ENCODE results near the gene KIF5A.
A peak's percentile ranks its signal among the peaks of the same experiment; 100 is the strongest.

KIF5A gene

DNA sequence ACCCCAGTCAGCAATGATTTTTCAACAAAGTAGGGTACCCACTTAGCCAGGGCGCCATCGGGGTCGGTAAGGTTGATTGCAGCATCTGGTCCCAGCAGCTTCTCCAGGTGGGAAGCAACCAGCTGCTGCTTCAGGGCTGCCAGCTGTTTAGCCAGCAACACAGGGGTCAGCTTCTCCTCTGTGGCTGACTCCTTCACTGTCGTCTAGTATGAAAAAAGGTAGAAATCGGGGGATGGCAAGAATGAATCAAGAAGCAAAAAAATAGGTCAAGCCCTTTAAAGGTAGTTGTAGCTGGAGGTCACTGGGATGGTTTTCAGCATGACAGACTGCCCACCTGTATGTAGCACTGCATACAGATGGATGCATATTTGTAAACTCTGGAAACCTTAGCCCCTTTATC, 15.6 kb upstream of the KIF5A start:
- FAIRE-seq (no peak), DNase-seq (ENCODE audit: insufficient read length, low spot score) (no peak)
- TF ChIP-seq POLR2AphosphoS5 (IDR thresholded peaks at IDR 0.05; ENCODE audit: low read depth, low read length) = no peak

DNA sequence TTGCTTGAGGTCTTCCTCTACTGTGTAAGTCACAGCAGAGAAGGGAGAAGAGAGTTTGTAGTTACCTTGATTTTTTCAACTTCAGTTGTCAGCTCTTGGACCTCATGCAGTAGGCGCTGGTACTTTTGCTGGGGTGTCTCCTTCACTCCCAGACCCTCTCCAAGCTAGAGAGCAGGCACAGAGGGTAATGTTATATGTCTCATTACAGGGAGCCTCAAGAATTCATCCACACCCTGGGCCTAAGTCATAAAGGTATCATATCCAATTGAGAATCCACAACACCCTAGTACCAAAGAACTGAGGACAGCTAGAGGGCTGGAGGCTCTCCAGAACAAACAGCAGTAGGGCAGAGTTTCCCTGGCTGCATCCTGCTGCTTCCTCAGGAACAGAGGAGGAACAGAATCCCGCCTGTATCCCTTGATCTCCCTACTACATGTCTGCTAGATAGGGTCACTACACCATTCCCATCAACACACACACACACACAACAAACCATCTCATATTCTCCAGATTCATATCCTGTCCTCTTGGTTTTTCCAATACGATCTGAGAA, 14.8 kb upstream of the KIF5A start:
- DNase-seq (ENCODE audit: insufficient read length, low spot score) (no peak), FAIRE-seq (no peak)
- TF ChIP-seq POLR2AphosphoS5 (IDR thresholded peaks at IDR 0.05; ENCODE audit: low read depth, low read length) = no peak
- TF ChIP-seq PAX5 (IDR thresholded peaks at IDR 0.05; ENCODE audit: insufficient read depth, low read length, severe bottlenecking) = no peak
- TF ChIP-seq POU2F2 (IDR thresholded peaks at IDR 0.05; ENCODE audit: low read depth, low read length) = no peak
- TF ChIP-seq TAF1 (IDR thresholded peaks at IDR 0.05; ENCODE audit: low read depth, low read length) = no peak
- TF ChIP-seq SPI1 (IDR thresholded peaks at IDR 0.05; ENCODE audit: low read depth, low read length) = no peak
- no peak for TF ChIP-seq POLR2A (IDR thresholded peaks at IDR 0.05; ENCODE audit: low read depth, low read length)

DNA sequence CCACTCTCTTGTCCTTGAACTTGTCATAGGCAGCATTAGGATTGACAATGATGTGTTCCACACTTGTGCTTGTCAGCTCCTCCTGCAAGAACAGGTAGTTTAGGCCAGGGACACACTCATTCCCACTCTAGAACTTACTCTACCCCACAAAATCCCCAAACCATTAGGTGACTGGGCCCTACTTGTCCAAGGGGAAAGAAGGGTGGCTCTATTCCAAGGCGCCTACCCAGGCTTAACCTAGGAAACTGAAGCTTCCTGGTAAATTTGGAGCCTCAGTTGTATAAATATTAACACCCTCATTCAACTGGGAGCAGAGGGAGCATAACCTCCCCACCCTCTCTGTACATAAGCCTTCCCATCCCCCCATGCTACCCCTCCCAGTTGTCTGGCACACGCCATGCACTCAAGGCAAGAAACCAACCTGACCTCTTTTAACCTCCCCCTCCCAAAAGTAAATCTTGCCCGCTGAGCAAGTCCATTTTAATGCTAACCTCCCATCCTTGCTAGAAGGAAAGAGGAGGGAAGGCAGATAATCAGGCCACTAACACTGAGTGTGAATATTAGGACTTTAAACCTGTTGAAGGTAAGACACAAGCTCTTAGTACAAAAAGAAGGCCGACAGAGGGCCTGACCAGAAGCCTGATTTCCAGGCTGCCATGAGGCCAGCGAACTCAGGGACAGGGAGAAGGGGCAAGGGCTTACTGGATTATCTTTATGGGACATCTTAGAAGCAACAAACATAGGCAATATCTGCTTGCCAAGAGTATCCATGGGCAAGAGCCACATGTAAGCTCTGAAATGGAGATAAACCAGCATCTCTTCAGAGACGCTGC, 13.9 kb upstream of the KIF5A start:
- no peak for TF ChIP-seq SPI1 (IDR thresholded peaks at IDR 0.05; ENCODE audit: low read depth, low read length)
- TF ChIP-seq TAF1 (IDR thresholded peaks at IDR 0.05; ENCODE audit: low read depth, low read length) = no peak
- TF ChIP-seq POU2F2 (IDR thresholded peaks at IDR 0.05; ENCODE audit: low read depth, low read length) = no peak
- no peak for TF ChIP-seq PAX5 (IDR thresholded peaks at IDR 0.05; ENCODE audit: insufficient read depth, low read length, severe bottlenecking)
- TF ChIP-seq POLR2AphosphoS5 (IDR thresholded peaks at IDR 0.05; ENCODE audit: low read depth, low read length) = no peak
- no peak for TF ChIP-seq POLR2A (IDR thresholded peaks at IDR 0.05; ENCODE audit: low read depth, low read length)
- FAIRE-seq = no peak
- DNase-seq (ENCODE audit: insufficient read length, low spot score) = no peak

DNA sequence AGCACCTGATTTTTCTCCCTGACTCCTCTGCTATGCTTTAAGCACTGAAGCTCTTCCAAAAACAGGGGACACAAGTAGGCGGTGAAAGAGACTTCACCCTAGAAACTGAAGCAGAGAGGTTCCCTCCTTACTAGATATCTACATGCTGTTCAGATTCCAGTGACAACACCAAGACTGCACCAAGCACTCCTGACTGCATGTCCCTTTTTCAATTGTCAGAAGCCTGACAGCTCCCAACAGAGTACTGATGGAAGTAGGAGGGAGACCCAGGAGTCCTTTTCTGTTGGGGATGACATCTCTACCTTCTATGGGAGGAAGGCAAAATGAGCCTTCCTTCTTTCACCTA, 13.3 kb upstream of the KIF5A start:
- no peak for TF ChIP-seq PAX5 (IDR thresholded peaks at IDR 0.05; ENCODE audit: insufficient read depth, low read length, severe bottlenecking)
- no peak for TF ChIP-seq SPI1 (IDR thresholded peaks at IDR 0.05; ENCODE audit: low read depth, low read length)
- no peak for TF ChIP-seq POLR2AphosphoS5 (IDR thresholded peaks at IDR 0.05; ENCODE audit: low read depth, low read length)
- TF ChIP-seq POU2F2 (IDR thresholded peaks at IDR 0.05; ENCODE audit: low read depth, low read length) = no peak
- no peak for TF ChIP-seq TAF1 (IDR thresholded peaks at IDR 0.05; ENCODE audit: low read depth, low read length)
- FAIRE-seq = no peak

DNA sequence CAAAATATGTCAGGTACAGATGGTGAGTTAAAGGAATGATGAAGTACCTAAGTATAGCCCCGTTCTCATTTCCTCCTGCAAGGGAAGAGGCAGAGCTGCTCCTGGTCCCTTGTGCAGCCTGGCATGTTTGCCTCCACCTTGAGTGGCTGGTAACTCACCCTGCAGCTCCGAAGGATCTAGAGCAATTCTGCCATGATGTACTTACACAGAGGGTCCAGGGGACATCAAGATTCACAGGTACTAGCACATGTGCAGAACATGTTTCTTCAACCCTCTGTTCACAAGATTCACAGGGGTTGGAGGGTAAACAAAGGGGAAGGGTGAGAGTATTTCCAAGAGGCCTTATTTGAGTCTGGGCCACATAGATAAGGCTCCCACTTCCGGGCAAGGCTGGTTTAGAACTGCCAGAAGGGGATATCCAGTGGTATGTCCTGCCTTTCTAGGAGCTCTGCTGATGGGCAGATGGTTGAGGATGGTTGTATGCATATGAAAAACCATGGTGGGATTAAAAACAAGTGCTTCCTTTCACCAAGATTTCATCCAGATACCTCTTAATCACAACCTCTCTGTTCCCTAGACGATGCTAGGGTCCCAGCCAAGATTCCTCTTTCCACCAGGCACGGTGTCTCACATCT, 10.6 kb upstream of the KIF5A start:
- no peak for FAIRE-seq
- TF ChIP-seq TAF1 (IDR thresholded peaks at IDR 0.05; ENCODE audit: low read depth, low read length) (no peak), POLR2A (IDR thresholded peaks at IDR 0.05; ENCODE audit: low read depth, low read length) (no peak), POU2F2 (IDR thresholded peaks at IDR 0.05; ENCODE audit: low read depth, low read length) (no peak), PAX5 (IDR thresholded peaks at IDR 0.05; ENCODE audit: insufficient read depth, low read length, severe bottlenecking) (no peak), POLR2AphosphoS5 (IDR thresholded peaks at IDR 0.05; ENCODE audit: low read depth, low read length) (no peak), SPI1 (IDR thresholded peaks at IDR 0.05; ENCODE audit: low read depth, low read length) (no peak)
- DNase-seq (ENCODE audit: insufficient read length, low spot score) = no peak

More for the DNA sequence above, 13.3 kb upstream of the KIF5A start:
- no peak for DNase-seq (ENCODE audit: insufficient read length, low spot score)

DNA sequence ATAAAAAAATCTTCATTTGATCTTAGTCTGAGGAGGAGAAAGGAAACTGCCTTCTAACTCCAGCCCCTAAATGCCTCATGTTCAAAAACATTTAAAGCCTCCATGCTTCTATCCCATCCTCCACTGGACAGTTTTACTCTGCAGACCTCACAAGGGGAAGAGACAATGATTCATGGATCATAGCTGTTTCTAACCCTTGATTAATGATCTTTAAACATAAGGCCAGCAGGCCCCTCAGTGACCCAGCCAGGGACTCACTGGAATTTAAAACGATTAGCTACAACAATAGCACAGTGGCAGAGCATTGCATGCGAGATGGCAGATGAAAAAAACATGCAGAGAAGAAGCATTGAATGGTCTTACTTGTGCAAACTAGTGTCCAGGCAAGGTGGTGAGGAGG, 8.8 kb upstream of the KIF5A start:
- TF ChIP-seq TAF1 (IDR thresholded peaks at IDR 0.05; ENCODE audit: low read depth, low read length) (no peak), PAX5 (IDR thresholded peaks at IDR 0.05; ENCODE audit: insufficient read depth, low read length, severe bottlenecking) (no peak), POLR2AphosphoS5 (IDR thresholded peaks at IDR 0.05; ENCODE audit: low read depth, low read length) (no peak), SPI1 (IDR thresholded peaks at IDR 0.05; ENCODE audit: low read depth, low read length) (no peak), POLR2A (IDR thresholded peaks at IDR 0.05; ENCODE audit: low read depth, low read length) (no peak), POU2F2 (IDR thresholded peaks at IDR 0.05; ENCODE audit: low read depth, low read length) (no peak)
- DNase-seq (ENCODE audit: insufficient read length, low spot score) = no peak
- FAIRE-seq = no peak

DNA sequence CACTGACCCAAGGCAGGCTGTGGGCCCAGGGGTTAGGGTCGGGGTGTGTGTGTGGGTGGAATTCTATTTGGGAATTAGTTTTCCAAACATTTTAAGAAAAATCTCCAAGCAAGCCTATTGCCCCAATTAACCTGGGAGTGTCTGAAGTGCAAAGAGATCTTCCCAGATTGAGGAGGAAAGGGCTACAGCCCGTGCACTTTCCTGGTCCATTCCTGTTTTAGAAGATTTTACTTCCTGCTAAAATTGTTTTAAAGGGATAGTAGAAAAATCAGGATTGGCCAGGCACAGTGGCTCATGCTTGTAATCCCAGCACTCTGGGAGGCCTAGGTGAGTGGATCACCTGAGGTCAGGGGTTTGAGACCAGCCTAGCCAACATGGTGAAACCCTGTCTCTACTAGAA, 8.1 kb upstream of the KIF5A start:
- TF ChIP-seq SPI1 (IDR thresholded peaks at IDR 0.05; ENCODE audit: low read depth, low read length) (no peak), POLR2AphosphoS5 (IDR thresholded peaks at IDR 0.05; ENCODE audit: low read depth, low read length) (no peak), POU2F2 (IDR thresholded peaks at IDR 0.05; ENCODE audit: low read depth, low read length) (no peak), PAX5 (IDR thresholded peaks at IDR 0.05; ENCODE audit: insufficient read depth, low read length, severe bottlenecking) (no peak), TAF1 (IDR thresholded peaks at IDR 0.05; ENCODE audit: low read depth, low read length) (no peak), POLR2A (IDR thresholded peaks at IDR 0.05; ENCODE audit: low read depth, low read length) (no peak)
- DNase-seq (ENCODE audit: insufficient read length, low spot score) (no peak), FAIRE-seq (no peak)

DNA sequence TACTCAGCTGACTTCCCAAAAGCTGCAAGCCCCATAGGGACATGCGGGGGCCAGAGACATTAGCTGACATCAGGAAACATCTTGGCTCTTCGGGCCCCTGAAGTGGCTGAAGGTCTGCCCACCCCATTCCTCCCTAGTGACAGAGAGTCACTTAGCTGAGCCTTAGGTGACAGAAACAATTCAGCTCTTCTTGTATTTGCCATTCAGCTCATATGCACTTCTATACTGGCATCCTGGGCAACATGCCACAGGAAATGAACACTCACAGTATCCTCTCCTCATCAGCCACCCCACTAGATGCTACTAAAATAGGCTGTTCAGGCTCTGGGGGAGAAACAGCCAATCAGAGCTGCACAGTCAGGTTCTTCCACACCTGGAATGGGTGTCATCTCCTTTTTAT, 6.3 kb upstream of the KIF5A start:
- FAIRE-seq (no peak), DNase-seq (ENCODE audit: insufficient read length, low spot score) (no peak)
- no peak for TF ChIP-seq TAF1 (IDR thresholded peaks at IDR 0.05; ENCODE audit: low read depth, low read length)
- no peak for TF ChIP-seq POLR2A (IDR thresholded peaks at IDR 0.05; ENCODE audit: low read depth, low read length)
- no peak for TF ChIP-seq POU2F2 (IDR thresholded peaks at IDR 0.05; ENCODE audit: low read depth, low read length)
- no peak for TF ChIP-seq PAX5 (IDR thresholded peaks at IDR 0.05; ENCODE audit: insufficient read depth, low read length, severe bottlenecking)
- no peak for TF ChIP-seq POLR2AphosphoS5 (IDR thresholded peaks at IDR 0.05; ENCODE audit: low read depth, low read length)
- no peak for TF ChIP-seq SPI1 (IDR thresholded peaks at IDR 0.05; ENCODE audit: low read depth, low read length)

DNA sequence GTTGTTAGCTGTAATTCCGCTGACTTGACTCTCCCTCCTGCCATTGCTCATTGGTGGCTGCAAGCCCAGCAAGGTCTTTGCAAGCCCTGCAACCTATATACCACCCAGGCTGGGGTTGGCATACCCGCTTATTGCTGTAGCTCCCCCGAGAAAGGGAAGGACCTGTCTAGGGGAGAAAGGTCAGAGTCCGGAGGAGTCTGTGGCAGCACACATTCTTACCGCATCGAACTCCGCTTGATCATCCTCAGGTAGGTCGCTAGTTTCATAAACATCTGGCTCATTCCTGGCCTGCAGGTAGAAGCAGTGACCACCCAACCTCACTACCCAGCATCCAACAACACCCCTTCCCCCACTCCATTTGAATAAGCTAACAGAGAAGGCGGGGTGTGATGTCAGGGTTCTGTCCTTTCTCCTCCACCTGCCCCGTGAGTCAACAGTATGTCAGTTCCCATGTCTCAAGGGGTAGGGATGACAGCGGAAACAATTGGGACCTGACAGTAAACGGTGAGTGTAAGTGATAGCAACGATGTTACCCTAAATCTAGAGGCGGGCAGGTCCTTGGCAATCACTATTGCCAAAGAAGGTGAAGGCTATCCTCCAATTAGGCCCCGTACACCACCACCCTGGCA, 3.9 kb upstream of the KIF5A start:
- FAIRE-seq = no peak
- no peak for DNase-seq (ENCODE audit: insufficient read length, low spot score)
- TF ChIP-seq SPI1 (IDR thresholded peaks at IDR 0.05; ENCODE audit: low read depth, low read length) = no peak
- no peak for TF ChIP-seq POU2F2 (IDR thresholded peaks at IDR 0.05; ENCODE audit: low read depth, low read length)
- no peak for TF ChIP-seq POLR2AphosphoS5 (IDR thresholded peaks at IDR 0.05; ENCODE audit: low read depth, low read length)
- TF ChIP-seq POLR2A (IDR thresholded peaks at IDR 0.05; ENCODE audit: low read depth, low read length) = 0 out of 2 replicates have a peak, but pooled peaks have one; percentile 41
